ENCODE results near the gene ROR2. TPM values are rescaled to one million over a fixed set of nuclear protein-coding genes. Genes with fewer than 3 reads are reported as not detected.

ROR2 gene
- total and polyA plus RNA-seq, 2 experiments from 2014 or later, result 8.1 to 18.8 TPM

DNA sequence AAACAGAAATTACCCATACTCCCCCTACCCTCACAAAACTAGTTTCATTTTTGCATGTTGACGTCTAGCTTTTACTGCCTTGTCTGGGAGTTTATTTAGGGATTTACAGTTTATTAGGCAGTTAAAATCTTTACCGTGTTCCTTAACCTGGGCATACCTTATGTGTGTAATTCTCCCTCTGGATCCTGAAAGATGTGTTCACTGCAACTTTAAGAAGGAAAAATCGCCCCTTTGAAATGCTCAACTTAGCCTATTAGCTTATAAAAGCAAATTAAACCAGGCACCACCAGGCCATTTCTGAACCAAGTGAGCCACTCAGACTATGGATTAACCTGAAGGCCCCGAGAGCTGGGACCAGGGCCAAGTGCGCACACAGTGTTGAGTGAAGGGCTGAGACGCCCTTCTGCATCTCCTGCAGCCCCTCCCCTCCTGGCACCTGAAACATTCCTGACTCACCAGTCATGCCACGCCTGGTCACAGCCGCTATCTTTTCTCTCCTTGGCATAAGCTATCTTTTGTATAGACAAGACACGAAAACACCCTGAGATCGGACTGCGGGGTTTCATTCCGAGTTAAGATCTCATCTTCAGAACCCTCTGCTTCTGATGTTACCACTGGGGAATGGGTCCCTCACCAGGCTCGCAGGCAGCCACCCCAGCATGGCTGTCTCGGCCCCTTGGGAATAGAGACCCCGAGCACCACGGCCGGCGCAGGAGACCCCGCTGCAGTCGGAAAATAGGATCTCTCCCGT is 111.9 kb downstream of the ROR2 start (continued):
- TF ChIP-seq, protein P1, sequence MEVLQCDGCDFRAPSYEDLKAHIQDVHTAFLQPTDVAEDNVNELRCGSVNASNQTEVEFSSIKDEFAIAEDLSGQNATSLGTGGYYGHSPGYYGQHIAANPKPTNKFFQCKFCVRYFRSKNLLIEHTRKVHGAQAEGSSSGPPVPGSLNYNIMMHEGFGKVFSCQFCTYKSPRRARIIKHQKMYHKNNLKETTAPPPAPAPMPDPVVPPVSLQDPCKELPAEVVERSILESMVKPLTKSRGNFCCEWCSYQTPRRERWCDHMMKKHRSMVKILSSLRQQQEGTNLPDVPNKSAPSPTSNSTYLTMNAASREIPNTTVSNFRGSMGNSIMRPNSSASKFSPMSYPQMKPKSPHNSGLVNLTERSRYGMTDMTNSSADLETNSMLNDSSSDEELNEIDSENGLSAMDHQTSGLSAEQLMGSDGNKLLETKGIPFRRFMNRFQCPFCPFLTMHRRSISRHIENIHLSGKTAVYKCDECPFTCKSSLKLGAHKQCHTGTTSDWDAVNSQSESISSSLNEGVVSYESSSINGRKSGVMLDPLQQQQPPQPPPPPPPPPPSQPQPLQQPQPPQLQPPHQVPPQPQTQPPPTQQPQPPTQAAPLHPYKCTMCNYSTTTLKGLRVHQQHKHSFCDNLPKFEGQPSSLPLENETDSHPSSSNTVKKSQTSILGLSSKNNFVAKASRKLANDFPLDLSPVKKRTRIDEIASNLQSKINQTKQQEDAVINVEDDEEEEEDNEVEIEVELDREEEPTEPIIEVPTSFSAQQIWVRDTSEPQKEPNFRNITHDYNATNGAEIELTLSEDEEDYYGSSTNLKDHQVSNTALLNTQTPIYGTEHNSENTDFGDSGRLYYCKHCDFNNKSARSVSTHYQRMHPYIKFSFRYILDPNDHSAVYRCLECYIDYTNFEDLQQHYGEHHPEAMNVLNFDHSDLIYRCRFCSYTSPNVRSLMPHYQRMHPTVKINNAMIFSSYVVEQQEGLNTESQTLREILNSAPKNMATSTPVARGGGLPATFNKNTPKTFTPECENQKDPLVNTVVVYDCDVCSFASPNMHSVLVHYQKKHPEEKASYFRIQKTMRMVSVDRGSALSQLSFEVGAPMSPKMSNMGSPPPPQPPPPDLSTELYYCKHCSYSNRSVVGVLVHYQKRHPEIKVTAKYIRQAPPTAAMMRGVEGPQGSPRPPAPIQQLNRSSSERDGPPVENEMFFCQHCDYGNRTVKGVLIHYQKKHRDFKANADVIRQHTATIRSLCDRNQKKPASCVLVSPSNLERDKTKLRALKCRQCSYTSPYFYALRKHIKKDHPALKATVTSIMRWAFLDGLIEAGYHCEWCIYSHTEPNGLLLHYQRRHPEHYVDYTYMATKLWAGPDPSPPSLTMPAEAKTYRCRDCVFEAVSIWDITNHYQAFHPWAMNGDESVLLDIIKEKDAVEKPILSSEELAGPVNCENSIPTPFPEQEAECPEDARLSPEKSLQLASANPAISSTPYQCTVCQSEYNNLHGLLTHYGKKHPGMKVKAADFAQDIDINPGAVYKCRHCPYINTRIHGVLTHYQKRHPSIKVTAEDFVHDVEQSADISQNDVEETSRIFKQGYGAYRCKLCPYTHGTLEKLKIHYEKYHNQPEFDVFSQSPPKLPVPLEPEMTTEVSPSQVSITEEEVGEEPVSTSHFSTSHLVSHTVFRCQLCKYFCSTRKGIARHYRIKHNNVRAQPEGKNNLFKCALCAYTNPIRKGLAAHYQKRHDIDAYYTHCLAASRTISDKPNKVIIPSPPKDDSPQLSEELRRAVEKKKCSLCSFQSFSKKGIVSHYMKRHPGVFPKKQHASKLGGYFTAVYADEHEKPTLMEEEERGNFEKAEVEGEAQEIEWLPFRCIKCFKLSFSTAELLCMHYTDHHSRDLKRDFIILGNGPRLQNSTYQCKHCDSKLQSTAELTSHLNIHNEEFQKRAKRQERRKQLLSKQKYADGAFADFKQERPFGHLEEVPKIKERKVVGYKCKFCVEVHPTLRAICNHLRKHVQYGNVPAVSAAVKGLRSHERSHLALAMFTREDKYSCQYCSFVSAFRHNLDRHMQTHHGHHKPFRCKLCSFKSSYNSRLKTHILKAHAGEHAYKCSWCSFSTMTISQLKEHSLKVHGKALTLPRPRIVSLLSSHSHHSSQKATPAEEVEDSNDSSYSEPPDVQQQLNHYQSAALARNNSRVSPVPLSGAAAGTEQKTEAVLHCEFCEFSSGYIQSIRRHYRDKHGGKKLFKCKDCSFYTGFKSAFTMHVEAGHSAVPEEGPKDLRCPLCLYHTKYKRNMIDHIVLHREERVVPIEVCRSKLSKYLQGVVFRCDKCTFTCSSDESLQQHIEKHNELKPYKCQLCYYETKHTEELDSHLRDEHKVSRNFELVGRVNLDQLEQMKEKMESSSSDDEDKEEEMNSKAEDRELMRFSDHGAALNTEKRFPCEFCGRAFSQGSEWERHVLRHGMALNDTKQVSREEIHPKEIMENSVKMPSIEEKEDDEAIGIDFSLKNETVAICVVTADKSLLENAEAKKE (CRISPR knock-in tag; IDR thresholded peaks at IDR 0.05), result no peak
- TF ChIP-seq, protein P2, sequence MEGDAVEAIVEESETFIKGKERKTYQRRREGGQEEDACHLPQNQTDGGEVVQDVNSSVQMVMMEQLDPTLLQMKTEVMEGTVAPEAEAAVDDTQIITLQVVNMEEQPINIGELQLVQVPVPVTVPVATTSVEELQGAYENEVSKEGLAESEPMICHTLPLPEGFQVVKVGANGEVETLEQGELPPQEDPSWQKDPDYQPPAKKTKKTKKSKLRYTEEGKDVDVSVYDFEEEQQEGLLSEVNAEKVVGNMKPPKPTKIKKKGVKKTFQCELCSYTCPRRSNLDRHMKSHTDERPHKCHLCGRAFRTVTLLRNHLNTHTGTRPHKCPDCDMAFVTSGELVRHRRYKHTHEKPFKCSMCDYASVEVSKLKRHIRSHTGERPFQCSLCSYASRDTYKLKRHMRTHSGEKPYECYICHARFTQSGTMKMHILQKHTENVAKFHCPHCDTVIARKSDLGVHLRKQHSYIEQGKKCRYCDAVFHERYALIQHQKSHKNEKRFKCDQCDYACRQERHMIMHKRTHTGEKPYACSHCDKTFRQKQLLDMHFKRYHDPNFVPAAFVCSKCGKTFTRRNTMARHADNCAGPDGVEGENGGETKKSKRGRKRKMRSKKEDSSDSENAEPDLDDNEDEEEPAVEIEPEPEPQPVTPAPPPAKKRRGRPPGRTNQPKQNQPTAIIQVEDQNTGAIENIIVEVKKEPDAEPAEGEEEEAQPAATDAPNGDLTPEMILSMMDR (conservative IDR thresholded peaks at IDR 0.05; ENCODE audit: low read depth in 2 of 2), result no peak
- no peak for TF ChIP-seq EZH2 (IDR thresholded peaks at IDR 0.05; ENCODE audit: low read depth, unreplicated experiment)

DNA sequence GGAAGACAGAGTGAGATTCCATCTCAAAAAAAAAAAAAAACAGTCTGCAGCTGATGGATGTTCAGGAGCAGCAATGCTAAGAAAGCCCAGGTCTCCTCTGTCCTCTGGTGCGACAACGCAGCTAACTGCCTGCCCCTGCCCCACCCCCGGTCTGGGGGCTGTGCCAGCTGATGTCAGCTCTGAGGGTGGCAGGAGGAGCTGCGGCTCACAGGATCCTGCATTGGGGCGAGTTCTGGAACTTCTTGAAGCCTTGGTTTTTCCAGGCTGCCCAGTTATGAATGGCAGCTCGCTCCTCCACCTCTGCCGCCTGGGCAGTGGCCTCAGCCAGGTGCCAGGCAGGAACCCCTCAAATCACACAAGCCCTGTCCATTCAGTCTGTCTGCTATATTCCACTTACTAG is 113.5 kb downstream of the ROR2 start:
- peaks cover 5% of the 10 kb centered on the region; the same call in 1 of the 2 replicates for H3K4me1 ChIP-seq (ENCODE audit: insufficient read depth)
- no peaks in the 10 kb centered on the region for H3F3A ChIP-seq (replicated peaks; ENCODE audit: low read depth)
- Mint-ChIP-seq H3K27me3 (ENCODE audit: insufficient read depth, low read depth, poor library complexity) (peaks cover 11% of the 10 kb centered on the region), H3K4me1 (peaks cover 19% of the 10 kb centered on the region), H3K27ac (no peak overlapping the region), H3K9me3 (no peaks in the 10 kb centered on the region), H3K36me3 (ENCODE audit: low read depth) (no peaks in the 10 kb centered on the region), H3K4me3 (no peak overlapping the region)
- H3K27ac ChIP-seq (ENCODE audit: low read depth), result no peak overlapping the region
- no peak overlapping the region for H2AFZ ChIP-seq
- no peaks in the 10 kb centered on the region for H3K9me2 ChIP-seq (ENCODE audit: insufficient read depth)
- ATAC-seq (peak; percentile 24; the same call in 2 of the 3 replicates), DNase-seq (ENCODE audit: low spot score) (no peak)
- H3K36me3 ChIP-seq (ENCODE audit: insufficient read depth), result no peaks in the 10 kb centered on the region
- no peaks in the 10 kb centered on the region for H3K27me3 ChIP-seq (ENCODE audit: insufficient read depth)
- peaks cover 6% of the 10 kb centered on the region; the same call in 1 of the 2 replicates for H3K79me2 ChIP-seq (replicated peaks; ENCODE audit: insufficient read depth)
- H3K4me3 ChIP-seq, result no peak overlapping the region
- H3K4me2 ChIP-seq, result no peak overlapping the region
- H4K20me1 ChIP-seq (replicated peaks; ENCODE audit: insufficient read depth), result peaks cover 3% of the 10 kb centered on the region; the same call in 1 of the 2 replicates
- TF ChIP-seq, protein P3, sequence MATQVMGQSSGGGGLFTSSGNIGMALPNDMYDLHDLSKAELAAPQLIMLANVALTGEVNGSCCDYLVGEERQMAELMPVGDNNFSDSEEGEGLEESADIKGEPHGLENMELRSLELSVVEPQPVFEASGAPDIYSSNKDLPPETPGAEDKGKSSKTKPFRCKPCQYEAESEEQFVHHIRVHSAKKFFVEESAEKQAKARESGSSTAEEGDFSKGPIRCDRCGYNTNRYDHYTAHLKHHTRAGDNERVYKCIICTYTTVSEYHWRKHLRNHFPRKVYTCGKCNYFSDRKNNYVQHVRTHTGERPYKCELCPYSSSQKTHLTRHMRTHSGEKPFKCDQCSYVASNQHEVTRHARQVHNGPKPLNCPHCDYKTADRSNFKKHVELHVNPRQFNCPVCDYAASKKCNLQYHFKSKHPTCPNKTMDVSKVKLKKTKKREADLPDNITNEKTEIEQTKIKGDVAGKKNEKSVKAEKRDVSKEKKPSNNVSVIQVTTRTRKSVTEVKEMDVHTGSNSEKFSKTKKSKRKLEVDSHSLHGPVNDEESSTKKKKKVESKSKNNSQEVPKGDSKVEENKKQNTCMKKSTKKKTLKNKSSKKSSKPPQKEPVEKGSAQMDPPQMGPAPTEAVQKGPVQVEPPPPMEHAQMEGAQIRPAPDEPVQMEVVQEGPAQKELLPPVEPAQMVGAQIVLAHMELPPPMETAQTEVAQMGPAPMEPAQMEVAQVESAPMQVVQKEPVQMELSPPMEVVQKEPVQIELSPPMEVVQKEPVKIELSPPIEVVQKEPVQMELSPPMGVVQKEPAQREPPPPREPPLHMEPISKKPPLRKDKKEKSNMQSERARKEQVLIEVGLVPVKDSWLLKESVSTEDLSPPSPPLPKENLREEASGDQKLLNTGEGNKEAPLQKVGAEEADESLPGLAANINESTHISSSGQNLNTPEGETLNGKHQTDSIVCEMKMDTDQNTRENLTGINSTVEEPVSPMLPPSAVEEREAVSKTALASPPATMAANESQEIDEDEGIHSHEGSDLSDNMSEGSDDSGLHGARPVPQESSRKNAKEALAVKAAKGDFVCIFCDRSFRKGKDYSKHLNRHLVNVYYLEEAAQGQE (IDR thresholded peaks at IDR 0.05; ENCODE audit: unreplicated experiment), result no peak

Data from GM23338 (cell line).